Left renal pelvis (tissue), 4 donors: ENCODE measurements around the gene ATG4B. TPM values are rescaled to one million over a fixed set of nuclear protein-coding genes. Genes with fewer than 3 reads are reported as not detected.

Source experiments
- DNase-seq, 4 donors: peaks; one replicate each; pipeline ENCODE4 v3.0.0-alpha.2; 2013; ENCODE audit warnings: low read depth in 4 of 4, low spot score in 3 of 4
- polyA plus RNA-seq, 4 donors: library from polyadenylated mRNA; unstranded; fragments of 120-200 nt; gene quantifications; one replicate each; pipeline ENCODE4 v1.2.1, GENCODE V29; 2013; ENCODE audit not compliant: insufficient read length in 4 of 4

Gene ATG4B
- polyA plus RNA-seq, 4 donors: 57.6 to 102 (median 80.7) TPM

DNA sequence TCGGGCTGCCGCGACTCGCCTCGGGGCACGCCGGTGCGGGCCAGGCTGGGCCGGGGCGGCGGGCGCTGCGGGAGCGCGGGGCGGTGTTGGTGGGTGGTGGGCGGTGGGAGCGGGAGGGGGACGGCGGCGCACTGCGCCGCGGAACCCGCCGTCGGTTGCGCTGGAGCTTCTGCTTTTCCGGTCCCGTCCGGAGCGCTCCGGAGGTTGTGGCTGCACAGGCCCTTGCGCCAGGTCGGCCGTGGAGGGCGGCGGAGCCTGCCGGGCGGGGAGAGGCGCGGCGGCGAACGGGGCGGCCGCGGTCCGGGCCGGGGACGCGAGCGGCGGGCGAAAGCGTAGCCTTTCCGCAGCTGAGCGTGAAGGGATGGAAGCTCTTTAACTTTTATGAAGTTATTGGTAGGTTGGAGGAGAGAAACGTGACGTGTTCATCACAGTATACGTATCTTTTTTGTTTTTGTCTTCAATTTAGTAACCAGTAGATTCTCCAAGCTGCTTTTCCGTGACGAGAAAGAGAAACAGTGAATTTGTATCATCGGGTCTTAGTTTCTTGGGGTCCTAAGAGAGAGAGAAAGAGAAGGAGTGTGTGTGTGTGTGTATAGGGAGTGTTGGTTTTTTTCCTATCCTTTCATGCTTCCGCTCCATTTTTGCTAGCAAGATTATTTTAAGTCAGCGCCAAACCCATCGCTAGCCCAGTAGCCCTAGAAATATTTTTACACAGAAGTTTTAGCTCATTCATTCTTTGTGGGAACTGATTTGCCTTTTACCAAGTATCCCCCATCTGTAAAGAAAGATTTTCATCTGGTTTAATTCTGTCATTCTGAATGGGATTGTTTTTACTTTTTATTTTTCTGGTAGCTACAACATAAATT lies 535 bp downstream of the ATG4B start:
- no peak for DNase-seq

DNA sequence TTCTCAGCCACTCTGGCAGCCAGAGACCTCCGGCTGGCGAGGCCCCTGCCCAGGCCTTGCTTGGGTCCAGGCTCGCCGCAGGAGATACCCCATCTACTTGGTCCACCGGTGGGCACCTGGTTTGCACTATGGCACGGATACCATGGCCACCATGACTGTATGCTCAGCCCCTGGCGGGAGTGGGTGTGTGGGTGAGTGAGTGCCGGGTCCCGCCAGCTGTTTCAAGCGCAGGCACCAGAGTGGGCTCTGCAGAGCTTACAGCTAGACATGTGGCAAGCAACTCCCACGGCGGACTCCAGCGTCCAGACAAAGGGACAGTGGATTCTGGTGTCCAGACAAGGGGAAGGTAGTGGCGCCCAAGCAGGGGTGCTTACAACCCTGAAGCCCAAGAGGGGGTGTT lies 1.4 kb downstream of the ATG4B start:
- DNase-seq: no peak

DNA sequence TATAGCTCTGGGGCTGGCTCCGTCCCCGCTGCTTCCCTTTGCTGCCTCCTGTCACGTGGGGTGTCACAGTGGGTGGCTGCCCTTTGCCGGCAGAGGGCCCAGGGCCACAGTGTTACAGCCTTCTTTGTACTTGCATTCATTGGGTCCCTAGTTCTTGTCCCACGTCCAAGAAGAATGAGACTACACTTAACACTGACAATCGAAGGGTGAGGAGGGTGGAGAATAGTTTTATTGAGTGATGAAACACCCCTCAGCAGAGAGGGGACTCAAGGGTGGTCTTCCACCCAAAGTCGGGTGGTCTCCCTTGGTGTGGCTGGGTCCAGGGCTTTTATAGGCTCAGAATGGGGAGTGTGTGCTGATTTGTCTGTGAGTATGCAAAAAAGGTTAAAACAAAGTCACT lies 1.9 kb downstream of the ATG4B start:
- no peak for DNase-seq

DNA sequence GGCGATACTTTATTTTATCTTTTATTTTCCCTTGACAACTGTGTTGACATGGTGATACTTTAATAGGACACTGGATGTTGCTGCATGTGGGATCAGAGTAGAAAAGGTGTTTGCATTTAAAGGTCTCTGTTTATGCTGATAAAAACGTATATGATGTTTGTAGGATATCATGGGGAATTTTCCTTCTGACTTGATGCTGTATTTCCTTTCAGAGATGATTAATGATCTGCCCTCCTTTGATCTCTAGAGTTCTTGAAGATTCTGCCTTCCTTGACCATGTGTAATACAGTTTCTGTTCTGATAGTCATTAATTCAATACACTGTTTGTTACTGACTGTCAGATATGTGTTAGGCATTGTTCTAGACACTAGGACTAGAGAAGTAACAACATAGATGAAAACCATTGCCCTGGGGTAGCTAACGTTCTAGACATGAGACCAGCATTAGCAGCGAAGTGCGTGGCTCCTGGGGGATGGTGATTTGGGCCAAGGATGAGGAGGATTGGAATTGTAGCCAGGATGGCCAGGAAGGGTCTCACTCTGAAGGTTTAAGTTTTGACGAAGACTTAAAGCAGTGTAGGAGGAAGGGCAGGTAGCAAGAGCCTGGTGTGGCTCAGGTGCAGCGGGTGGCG lies 2.8 kb downstream of the ATG4B start:
- no peak for DNase-seq

DNA sequence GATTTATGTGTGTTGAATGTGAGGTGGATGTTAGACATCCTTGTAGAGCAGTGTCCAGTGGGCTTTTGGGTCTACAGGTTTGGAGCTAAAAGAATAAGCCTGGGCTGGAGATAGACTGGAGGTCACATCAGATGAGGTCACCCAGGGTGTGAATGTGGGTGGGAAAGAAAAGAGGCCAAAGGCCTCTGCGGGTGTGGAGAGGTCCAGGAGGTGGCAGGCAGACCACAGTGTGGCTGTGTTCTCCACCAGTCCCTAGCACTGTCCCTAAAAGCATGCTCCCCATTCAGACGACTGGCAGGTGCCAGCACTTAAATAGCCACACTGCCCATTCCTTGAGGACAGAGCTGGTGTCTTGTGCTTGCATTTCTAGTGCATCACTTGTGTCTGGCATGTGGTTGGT lies 4.1 kb downstream of the ATG4B start:
- DNase-seq: no peak

DNA sequence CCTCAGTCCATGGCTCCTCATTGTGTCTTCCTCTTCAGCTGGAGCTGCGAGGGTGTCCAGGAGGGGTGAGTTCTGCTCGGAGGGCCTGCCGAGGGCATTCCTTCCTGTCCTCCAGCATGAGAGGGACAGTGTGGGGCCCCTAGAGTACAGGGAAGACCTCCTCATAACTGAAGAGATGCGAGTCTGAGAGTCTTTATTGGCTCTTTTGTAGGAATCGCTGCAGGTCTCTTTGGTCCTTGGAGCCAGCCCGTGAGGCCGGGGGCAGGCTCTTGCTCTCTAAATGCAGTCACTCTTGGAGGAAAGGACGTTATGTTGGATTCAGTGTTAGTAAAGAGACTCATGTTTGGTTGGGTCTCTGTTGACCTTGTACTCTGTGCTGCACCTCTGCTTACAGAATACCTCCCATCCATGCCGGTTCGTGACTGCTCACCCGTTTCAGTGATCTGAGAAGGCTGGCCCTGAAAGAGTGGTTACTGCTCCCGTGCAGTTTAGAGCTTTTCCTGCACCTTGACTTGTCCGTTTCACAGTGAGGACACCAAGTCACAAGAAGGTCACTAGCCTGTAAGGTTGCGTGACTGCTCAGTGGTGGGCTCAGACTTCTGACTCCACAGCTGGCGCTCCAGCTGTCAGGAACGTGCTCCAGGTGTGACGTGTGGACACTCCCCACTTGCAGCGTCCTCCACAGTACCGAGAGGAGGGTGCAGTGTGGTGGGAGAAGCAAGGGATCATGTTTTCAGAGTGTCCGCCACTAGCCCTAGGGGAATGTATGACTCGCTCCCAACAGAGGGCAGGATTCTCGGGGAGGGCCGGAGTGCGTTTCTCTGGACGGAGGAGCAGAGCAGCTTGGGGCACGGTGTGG lies 7.8 kb downstream of the ATG4B start:
- DNase-seq: no peak

DNA sequence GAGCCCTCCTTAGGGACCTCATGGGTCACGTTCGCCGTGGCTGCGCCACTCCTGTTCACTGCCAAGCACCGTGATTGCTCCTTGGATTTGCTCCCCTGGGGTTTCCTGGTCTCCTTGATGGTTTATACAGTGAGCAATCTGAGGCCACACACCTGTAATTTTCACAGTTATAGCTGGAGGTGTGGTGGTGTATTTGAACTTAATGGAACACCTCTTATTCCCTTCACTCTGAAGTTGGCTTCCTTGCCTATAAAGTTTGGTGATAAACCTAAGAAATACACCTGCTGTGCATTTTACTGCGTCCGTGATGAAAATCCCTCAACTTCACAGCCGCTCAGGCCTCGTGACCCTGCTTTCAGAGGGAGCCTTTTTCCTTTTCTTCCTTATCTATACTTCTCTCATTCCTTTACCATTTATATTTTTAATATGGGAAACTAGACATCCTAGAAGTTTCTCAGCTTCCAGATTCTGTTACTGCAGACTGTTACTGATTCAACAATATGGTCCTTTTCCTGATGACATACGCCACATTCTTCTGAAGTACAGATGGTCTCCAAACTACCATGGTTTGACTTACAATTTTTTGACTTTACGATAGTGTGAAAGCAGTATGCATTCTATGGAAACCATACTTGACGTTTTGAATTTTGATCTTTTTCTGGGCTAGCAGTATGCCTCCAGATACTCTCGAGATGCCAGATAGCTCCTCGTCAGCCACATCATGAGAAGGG lies 8.6 kb downstream of the ATG4B start:
- DNase-seq: no peak

DNA sequence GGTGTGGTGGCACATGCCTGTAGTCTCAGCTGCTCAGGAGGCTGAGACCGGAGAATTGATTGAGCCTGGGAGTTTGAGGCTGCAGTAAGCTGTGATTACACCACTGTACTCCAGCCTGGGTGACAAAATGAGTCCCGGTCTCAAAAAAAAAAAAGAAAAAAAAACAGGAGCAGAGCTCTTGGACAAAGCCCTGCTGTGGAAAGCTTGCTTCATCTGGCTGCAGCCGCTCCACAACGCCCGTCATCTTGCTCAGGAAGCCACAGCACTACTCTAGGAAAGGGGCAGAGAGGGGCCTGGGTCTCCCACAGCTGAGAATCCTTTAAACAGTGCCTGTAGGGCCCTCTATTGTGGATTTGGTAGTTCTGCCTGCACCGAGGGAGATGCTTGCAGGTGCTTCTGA lies 11.0 kb downstream of the ATG4B start:
- no peak for DNase-seq

DNA sequence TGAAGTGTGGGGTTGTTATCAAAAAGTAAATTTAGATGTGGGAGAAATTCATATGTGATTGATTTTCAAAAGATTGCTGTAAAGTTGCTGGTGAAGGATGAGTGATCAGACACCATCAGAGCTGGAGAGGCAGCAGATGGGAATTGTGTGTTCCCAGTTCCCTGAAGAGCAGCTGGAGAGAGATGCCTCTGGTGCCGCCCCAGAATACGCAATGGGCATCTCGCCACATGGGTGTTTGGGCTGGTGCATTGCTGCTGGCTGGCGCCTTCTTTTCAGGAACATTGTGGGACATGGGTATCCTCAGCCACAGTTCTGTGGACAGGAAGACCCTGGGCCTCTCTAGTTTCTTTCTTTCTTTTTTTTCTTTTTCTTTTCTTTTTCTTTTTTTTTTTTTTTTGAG lies 11.9 kb downstream of the ATG4B start:
- DNase-seq: no peak

DNA sequence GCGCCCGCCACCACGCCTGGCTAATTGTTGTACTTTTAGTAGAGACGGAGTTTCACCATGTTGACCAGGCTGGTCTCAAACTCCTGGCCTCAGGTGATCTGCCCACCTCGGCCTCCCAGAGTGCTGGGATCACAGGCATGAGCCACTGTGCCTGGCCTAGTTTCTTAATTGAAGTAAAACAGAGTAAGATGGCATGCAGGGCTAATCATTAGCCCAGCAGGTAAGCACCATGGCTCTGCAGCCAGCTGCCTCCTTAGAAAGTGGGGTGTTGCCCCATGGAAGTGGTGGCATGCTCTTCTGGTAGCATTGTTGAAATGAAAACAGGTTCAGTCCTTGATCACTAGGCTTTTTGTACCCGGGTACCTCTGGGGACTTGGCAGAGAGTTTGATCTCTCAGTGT lies 12.4 kb downstream of the ATG4B start:
- DNase-seq: no peak

DNA sequence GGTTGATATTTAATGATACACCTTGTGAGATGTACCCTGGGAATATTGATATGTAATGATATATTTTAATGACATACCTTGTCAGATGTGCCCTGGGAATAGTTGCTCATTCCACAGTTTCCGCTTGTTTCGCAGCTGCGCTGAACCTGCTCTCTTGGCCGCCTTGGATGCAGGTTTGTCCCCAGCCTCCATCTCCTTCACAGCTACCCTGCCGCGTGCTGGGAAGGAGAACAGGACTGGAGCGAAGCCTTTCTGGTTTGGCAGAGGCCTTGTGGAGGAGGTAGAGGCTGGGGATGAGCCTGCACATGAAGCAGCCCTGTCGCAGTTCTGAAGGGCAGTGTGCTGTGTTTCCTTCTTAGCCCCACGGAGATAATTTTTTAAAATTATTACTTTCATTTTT lies 14.6 kb downstream of the ATG4B start:
- DNase-seq: no peak

DNA sequence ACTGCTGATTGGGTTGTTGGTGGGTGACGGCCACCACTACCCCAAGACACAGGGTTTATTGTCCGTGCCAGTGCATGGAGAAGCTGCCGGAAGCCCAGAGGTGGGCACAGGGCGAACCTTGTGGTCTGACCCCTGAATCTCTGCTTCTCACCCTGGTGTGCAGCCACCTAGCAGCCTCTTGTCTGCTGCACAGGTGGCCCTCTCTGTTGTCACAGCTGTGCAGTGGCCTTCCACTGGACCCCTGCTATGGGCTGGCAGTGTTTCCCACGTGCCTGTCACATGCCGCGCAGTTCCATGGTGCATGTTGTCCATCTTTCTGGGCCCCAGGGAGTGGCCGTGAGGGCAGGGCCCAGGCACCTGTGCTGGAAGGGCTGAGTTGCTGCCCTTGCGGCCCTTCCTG lies 15.2 kb downstream of the ATG4B start:
- DNase-seq: no peak

DNA sequence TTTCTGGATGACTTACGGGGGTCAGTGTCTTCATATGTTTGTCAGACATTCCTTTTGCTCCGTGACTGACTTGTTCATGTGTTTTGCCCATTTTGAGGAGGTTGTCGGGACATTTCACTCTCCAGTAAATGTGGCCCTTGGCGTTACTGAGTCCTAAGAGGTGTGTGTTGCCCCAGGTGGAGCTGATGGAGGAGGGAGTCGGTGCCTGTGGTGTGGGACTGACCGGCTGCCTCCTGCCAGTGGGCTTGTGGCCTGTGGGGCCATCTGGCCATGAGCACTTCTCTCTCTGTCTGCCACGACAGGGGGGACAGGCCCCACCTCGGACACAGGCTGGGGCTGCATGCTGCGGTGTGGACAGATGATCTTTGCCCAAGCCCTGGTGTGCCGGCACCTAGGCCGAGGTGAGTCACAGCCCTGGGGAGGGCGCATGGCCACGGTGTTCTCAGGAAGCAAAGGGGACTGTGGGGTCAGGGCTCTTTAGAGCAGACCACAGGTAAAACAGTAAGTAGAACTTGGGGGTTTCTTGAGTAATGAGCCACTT lies 15.8 kb downstream of the ATG4B start:
- no peak for DNase-seq

DNA sequence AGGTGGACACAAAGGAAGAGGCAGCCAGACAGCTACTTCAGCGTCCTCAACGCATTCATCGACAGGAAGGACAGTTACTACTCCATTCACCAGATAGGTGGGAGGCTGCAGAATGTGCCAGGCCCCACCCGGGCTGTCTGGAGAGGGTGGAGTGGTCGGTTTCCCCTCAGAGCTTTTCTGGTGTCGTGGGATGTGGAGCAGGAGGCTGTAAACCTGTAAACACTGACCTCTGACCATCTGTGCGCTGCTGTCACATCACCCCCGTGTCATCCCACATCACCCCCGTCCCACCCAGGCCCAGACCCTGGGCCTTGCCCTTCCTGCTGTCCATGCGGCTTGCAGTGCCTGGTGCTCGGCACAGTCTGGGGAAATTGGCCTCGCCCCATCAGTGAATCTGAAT lies 17.1 kb downstream of the ATG4B start:
- DNase-seq: no peak

DNA sequence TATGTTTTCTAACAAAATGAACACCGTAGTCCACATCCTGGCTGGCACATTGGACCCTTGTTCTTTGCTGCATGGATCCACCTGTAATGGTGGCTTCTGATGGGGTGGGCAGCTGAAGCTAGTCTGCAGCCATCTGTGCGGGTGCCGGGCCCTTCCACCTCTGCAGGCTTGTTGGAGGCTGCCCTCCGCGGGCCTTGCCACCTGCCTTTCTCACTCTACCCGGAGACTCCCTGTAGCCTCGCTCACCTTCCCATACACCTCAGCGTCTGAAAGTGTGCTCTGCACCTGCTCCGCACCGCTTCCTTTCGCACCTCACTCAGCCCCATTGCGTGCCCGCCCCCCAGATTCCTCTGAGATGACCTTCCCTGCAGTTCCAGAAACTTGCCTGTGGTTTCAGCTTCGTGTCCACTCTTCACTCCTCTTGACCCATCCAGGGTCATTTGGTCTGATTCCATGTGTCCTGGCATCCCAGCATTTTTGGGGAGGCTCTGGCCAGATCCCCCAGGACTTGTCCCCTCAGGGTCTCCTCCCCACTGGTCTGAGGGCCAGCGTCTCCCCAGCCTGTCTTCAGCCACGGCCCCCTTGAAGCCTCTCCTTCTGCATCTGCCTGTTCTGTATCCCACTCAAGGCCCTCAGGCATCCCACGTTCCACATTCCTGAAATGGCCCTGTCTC lies 18.2 kb downstream of the ATG4B start:
- no peak for DNase-seq

DNA sequence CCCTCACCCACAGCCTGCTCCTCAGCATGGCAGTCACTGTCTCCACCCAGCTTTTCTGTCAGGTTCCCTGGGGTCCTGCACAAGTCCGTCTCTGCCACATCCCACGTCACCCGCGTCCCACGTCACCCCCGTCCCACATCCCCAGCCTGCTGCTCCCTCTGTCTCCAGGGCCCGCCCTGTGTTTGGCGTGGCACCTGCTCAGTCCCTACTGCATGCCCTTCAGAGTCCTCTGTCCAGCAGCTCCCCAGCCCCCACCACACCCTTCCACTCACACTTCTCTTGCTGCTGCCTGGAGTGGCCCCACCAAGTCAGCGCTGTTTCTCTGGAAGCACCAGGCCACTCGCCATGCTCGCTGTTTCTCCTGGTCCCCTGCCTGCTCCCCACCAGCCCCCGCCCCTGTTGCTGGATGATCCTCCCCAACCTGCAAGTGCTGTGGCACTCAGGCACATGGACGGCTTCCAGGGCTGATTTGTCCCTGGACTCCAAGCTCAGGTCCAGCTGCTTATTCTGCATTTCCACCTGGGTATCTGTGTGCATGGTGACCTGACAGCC lies 18.8 kb downstream of the ATG4B start:
- DNase-seq: no peak

DNA sequence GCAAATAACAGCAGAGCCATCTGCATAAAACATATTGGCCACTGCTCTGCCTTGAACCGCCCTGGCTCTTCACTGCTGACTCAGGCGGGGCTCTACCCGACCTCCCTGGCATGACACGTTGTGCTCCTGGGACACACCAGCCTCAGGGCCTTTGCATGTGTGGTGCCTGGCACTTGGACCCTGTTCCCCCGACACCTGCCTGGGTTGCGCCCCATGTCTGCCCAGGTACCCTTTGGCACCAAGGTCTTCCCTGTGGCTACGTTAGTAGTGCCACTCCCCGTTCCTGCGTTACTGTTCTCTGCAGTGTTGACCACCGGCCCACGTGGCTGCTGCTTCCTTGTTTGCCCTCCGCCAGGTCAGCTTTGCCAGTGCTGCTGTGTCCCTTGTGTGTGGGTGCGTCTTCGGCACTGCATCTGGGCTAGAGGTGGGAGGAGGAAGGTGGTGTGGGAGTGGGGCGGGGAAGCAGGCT lies 20.3 kb downstream of the ATG4B start:
- no peak for DNase-seq

DNA sequence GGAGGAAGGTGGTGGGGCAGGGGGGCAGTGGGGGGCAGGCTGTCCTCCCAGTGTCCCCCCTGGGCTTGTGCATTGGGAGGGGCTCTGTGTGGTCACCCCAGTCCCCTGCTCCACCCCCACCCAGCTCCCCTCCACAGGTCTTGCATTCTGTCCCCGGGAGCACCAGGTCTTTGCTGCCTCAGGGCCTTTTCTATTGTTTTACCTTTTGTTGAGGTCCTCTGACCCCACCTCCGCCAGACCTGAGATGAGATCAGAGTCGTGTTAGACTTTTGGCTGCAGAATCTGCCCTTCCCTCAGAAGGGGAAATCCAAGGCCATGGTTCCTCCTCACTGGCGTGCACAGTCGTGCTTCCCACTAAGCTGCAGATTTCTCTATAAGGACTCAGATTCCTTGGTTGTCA lies 20.8 kb downstream of the ATG4B start:
- no peak for DNase-seq

DNA sequence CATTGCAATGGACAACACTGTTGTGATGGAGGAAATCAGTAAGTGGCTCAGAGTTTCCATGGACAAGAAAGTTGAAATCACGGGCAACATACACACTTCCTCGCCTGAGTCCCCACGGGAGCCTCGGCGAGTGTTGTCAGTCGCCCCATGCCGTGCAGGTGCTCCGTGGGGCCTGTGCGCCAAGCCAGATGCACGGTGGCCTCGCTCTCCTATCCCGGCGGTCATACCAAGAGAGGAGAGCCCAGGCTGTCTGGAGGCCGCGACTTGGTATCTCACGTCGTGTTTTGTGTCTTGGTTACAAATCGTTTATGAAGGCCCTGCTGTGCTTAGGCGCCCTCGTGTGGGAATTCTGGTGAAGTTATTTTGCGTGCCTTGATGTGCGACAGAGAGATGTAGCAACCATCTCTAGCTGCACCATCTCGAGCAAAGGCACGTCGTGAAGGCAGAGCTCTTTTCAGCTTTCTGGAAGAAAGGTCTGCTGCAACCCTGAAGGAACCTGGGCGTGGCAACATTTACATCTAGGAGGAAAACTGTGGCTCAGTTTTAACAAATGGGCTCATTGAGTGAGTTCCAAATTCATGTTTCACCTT lies 21.8 kb downstream of the ATG4B start:
- DNase-seq: peak in 1 of 4 donors; percentile 56
